Activated CD4-positive, alpha-beta T cell treated with anti-CD3 and anti-CD28 coated beads, Interleukin-2, amount 50 U/mL, for 16 hours (primary cell): ENCODE data around the gene PKNOX1.
"Not testable (repeated sequence)": the region's sequence is repeated elsewhere in the genome, so short reads cannot be mapped to it uniquely, and the experiment has no call there.

Source experiments
- DNase-seq: peaks from one replicate; pipeline ENCODE4 v3.0.0-alpha.2; 2020

The PKNOX1 gene

GRCh38 chr21:42956824-42957630 lies 17.3 kb upstream of the PKNOX1 start:
- DNase-seq: no peak

- DNase-seq: not testable (repeated sequence)
Observed at GRCh38 chr21:42958122-42958521, 16.2 kb upstream of the PKNOX1 start.

DNA sequence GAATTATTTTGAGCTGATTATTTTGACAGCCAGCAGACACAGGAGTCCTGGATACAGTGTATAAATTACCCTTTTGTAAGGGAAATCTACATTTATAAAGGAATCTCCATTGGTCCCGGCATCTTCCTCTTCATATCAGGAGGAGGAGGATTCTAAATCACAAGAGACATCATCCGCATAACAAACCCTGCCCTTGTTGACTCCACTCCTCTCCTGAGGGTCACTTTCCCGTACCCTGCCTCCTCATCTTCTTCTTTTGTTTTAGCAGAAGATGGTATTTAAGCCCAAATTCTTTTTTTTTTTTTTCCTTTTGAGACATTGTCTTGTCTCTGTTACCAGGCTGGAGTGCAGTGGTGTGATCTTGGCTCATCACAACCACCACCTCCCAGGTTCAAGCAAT lies 14.6 kb upstream of the PKNOX1 start:
- no peak for DNase-seq

GRCh38 chr21:42962380-42963007 lies 11.9 kb upstream of the PKNOX1 start:
- no peak for DNase-seq

GRCh38 chr21:42964086-42964485 lies 10.3 kb upstream of the PKNOX1 start:
- no peak for DNase-seq

GRCh38 chr21:42964546-42965210 lies 9.7 kb upstream of the PKNOX1 start:
- no peak for DNase-seq

DNA sequence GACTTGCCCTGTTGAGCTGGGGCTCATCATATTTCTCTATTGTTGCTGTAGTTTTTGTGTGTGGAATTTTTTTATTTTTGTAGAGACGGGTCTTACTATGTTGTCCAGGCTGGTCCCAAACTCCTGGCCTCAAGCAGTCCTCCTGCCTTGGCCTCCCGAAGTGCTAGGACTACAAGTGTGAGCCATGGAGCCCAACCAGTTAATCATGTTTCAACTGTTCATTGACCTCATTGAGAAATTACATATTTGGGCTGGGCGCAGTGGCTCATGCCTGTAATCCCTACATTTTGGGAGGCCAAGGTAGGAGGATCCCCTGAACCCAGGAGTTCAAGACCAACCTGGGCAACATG lies 9.2 kb upstream of the PKNOX1 start:
- DNase-seq: no peak

DNA sequence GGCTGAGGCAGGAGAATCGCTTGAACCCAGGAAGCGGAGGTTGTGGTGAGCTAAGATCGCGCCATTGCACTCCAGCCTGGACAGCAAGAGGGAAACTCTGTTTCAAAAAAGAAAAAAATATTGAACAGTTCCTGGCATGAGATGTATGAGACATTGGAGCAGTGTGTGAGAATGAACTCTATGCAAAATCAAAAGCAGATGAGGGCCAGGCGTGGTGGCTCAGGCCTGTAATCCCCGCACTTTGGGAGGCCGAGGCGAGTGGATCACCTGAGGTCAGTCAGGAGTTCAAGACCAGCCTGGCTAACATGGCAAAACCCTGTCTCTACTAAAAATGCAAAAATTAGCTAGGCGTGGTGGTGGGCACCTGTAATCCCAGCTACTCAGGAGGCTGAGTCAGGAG lies 6.7 kb upstream of the PKNOX1 start:
- not testable (repeated sequence) for DNase-seq

- no peak for DNase-seq
Observed at GRCh38 chr21:42969193-42969600, 5.2 kb upstream of the PKNOX1 start.

DNA sequence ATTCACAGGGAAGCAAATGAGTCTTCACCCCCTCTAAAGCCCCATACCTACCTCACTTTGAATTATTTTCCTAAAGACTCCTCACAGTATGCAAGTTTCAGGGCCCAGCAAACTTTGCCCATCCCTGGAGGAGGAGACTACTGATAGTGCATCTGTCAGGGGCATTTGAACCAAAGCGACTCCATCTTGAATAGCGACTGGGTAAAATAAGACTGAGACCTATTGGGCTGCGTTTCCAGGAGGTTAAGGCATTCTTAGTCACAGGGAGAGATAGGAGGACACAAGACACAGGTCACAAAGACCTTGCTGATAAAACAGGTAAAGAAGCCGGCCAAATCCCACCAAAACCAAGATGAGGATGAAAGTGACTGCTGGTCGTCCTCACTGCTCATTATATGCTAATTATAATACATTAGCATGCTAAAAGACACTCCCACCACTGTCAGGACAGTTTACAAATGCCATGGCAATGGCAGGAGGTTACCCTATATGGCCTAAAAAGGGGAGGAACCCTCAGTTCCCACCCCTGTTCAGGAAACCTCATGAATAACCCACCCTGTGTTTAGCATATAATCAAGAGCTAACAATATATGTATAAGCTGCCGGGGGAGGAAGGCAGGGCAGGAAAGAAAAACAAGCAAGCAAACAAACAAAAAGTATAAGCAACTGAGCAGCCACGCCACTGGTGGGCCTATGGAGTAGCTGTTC lies 3.3 kb upstream of the PKNOX1 start:
- DNase-seq: no peak

GRCh38 chr21:42971897-42972275 lies 2.5 kb upstream of the PKNOX1 start:
- no peak for DNase-seq

GRCh38 chr21:42973309-42973990 lies 912 bp upstream of the PKNOX1 start:
- no peak for DNase-seq

DNA sequence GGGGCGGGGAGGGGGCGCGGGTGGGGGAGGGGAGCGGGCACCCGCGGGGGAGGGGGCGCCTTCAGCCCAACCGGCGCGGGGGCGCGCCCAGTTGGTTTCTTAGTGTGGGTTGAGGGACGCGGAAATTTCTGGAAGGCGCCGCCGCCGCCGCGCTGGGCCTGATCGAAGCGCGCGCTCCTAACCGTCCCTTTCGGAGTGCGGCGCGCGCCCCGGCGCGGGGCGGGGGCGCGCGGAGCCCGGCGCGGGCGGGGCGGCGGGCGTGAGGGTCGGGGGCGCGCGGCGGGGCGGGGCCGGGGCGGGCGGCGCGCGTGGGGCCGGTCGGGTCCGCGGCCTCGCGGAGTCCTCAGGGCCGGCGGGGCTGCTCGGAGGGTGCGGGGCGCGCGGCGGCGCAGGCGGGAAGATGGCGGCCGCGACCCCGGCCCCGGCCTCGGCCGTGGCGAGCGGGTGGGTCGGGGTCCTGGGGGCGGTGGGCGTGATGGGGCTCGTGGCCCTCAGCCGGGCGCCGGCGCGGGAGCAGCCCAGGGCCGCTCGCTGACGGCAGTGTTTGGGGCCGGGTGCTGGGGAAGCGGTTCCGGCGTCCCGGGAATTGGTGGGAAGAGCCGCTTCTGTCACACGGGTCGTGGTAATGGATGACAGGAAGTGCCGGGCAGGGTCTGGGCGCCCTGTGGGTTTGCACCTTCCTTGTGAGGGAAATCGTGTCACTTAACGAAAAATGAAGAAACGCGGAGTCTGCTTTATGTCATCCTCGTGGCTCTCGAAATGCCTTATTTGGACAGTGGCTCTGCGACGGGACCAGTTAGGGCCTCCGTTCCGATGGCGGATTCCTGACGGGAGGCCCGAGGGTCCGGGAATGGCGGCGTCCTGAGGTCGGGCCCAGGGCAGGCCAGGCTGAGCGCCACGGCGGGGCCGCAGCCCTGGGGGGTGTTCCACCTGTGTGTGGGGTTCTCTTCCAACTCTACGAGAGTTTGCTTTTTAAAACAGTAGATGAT lies 764 bp downstream of the PKNOX1 start:
- peak; percentile 62 for DNase-seq

DNA sequence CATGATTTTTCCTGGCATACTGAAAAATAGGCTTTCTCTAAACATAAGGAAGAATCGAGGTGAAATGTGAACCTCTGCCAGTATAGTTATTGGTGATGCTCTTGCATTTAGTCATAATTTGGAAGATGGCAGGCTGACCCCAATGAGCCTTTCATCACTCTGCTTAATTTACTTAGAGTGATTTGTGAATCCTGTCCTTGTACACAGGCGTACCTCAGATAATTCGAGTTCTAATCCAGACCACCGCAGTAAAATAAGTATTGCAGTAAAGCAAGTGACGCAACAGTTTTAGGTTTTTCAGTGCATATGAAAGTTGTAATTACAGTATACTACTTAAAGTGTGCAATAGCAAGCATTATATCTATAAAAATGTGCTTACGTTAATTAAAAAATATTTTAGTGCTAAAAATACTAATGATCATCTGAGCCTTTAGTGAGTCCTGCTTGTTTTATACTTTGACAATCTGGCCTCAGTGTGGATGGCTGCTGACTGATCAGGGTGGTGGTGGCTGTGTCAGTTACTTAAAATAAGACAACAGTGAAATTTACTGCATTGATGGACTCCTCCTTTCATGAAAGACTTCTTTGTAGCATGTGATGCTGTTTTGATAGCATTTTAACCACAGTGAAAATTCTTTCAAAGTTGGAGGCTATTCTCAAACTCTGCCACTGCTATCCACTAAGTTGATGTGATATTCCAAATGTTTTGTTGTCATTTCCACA lies 1.7 kb downstream of the PKNOX1 start:
- peak; percentile 42 for DNase-seq

DNA sequence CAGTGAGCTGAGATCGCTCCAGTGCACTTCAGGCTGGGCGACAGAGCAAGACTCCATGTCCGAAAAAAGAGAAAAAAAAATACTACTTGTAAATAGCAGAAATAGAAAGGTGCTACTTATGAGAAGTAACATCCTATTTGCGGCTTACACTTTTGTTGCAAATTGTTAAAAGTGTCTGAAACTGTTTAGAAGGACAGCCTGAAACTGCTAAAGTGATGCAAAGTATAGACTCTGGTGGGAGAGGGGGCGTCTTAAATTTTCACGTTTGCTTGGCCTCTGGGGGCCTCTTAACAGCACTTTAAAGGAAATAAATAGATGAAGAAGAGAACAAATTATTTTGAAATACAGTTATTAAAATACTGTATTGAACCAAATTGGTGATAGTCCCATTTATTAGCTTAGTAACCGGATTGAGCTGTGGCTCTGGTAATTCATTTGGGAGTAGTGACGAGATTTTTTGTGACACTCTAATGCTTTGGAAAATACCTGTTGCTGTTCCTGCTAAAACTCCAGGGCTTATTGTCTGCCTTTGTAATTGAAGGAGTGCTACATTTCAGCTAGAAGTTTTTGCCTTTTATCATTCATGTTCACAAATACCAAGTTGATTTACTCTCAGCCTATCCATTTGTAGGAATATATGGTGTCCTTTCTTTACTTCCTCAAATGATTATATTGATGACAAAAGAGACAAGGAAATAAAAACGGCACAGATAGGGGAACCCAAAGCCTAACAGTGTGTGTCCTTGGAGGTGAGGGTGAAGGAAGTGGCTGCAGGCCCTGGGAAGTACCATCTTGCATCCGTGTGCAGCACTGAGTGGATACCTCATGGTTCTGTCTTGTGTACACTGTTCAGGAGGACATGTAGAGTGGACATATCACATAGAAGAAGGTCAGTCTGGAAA lies 6.2 kb downstream of the PKNOX1 start:
- no peak for DNase-seq

DNA sequence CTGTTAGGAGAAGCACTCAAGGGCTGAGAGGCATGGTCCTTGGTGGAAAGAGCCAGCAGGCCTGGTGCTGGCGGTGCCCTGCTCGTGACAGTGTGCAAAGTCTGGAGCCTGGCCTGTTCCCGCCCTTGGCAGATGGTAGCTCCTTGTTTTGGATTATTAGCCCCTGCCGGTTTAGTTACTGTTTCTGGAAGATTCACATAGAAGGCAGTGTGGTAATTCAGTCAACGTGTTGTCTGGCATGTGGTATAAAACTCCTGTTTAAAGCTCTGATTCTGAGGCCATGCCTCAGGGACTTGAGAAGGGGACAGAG lies 6.8 kb downstream of the PKNOX1 start:
- DNase-seq: no peak

DNA sequence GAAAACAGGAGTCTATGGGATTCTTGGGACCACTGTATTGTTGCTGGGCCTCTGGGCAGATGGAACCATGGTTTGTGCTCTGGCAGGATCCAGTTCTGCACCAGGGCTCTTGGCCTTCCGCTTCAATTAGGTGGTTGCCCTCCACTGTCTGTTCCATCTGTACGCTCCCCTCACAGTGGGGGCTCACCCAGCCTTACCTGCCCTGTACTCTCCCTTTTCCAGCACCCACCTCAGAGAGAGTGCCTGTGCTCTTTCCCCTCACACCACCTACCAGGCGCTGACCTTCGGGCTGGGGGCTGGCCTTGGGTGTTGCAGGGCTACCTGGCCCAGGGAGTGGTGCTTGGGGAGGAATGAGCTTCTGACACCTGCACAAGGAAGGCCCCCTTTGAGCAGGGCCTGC lies 7.5 kb downstream of the PKNOX1 start:
- DNase-seq: no peak

DNA sequence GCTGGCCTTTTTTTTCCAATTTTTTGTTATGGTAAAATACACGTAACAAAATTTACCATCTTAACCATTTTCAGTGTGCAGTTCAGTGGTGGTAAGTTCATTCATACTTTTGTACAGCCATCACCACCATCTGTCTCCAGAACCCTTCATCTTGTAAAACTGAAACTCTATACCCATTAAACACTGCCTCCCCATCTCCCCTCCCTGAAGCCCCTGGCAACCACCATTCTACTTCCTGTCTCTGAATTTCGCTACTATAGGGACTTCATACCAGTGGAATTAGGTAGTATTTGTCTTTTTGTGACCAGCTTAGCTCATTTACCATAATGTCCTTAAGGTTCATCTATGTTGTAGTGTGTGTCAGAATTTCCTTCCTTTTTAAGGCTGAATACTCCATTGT lies 8.7 kb downstream of the PKNOX1 start:
- peak; percentile 28 for DNase-seq

- no peak for DNase-seq
Observed at GRCh38 chr21:42983869-42984268, 9.5 kb downstream of the PKNOX1 start.
